Left ventricle myocardium inferior (tissue), 1 donor: ENCODE measurements around the gene ACE2. TPM values are rescaled to one million over a fixed set of nuclear protein-coding genes. Genes with fewer than 3 reads are reported as not detected.
A peak's percentile ranks its signal among the peaks of the same experiment; 100 is the strongest.

Experiments
- DNase-seq: peaks from one replicate; pipeline ENCODE4 v3.0.0-alpha.2; 2020
- H3K27ac ChIP-seq: fragments of 200-600 bp; replicated peaks from 2 replicates; pipeline ENCODE4 v1.8.0; 2021
- H3K27me3 ChIP-seq: fragments of 200-600 bp; 2 replicates; pipeline ENCODE4 v1.8.0; 2021; ENCODE audit warnings: low read depth
- H3K36me3 ChIP-seq: fragments of 200-600 bp; 2 replicates; pipeline ENCODE4 v1.8.0; 2021
- H3K4me1 ChIP-seq: fragments of 200-600 bp; 2 replicates; pipeline ENCODE4 v1.8.0; 2021
- H3K4me3 ChIP-seq: fragments of 200-600 bp; 2 replicates; pipeline ENCODE4 v1.8.0; 2021; ENCODE audit warnings: mild to moderate bottlenecking, moderate library complexity
- H3K9me3 ChIP-seq: fragments of 200-600 bp; replicated peaks from 2 replicates; pipeline ENCODE4 v1.8.0; 2021
- intact Hi-C: fragments of 100-400 bp; cut with micrococcal nuclease; formaldehyde crosslinking; loops from one replicate; pipeline ENCODE4 v1.11.0; 2022
- total RNA-seq: library from RNA; stranded (reverse); fragmentation: NEBNext Ultra II Directional; extraction: Animal tissue kit (Norgen Biotek cat#: 25700); gene quantifications from one replicate; pipeline ENCODE4 v1.2.1, GENCODE V29; 2021
- TF ChIP-seq, protein P1 (sequence below): fragments of 200-600 bp; IDR thresholded peaks from 2 replicates; pipeline ENCODE4 v1.8.0; 2021; ENCODE audit warnings: antibody characterized with exemption, mild to moderate bottlenecking, borderline replicate concordance
- donor health status: DM: no; HTN: yes; CAD: no; lungs with severe emphysema.

The ACE2 gene
- total RNA-seq, 1 donor from 2014 or later: 14.0 TPM

DNA sequence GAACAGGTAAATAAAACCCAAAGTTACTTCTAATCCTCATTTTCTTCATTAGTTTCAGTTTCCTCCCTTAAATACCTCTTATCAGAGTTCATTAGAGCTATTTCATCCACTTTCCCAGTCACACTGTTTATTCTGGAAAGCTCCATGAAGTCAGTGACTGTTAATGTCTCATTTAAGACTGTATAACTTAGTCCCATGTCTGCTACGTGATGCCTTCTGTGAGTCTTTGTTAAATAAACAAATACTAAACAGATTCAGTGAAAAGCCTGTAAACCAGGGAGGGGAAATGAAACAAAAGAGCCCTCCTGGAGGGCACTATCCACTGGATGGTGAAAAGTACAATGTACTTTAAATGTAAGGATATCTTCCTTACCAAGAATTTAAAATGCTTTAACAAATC, 24.7 kb downstream of the ACE2 start:
- intact Hi-C loops: no loop called here
- no peak for DNase-seq
- Histone ChIP-seq H3K4me3 (no peak overlapping the region), H3K27ac (no peak overlapping the region), H3K36me3 (no peaks in the 10 kb centered on the region), H3K27me3 (no peaks in the 10 kb centered on the region), H3K4me1 (peaks cover 14% of the 10 kb centered on the region), H3K9me3 (no peaks in the 10 kb centered on the region)
- TF ChIP-seq, protein P1, sequence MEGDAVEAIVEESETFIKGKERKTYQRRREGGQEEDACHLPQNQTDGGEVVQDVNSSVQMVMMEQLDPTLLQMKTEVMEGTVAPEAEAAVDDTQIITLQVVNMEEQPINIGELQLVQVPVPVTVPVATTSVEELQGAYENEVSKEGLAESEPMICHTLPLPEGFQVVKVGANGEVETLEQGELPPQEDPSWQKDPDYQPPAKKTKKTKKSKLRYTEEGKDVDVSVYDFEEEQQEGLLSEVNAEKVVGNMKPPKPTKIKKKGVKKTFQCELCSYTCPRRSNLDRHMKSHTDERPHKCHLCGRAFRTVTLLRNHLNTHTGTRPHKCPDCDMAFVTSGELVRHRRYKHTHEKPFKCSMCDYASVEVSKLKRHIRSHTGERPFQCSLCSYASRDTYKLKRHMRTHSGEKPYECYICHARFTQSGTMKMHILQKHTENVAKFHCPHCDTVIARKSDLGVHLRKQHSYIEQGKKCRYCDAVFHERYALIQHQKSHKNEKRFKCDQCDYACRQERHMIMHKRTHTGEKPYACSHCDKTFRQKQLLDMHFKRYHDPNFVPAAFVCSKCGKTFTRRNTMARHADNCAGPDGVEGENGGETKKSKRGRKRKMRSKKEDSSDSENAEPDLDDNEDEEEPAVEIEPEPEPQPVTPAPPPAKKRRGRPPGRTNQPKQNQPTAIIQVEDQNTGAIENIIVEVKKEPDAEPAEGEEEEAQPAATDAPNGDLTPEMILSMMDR: no peak

DNA sequence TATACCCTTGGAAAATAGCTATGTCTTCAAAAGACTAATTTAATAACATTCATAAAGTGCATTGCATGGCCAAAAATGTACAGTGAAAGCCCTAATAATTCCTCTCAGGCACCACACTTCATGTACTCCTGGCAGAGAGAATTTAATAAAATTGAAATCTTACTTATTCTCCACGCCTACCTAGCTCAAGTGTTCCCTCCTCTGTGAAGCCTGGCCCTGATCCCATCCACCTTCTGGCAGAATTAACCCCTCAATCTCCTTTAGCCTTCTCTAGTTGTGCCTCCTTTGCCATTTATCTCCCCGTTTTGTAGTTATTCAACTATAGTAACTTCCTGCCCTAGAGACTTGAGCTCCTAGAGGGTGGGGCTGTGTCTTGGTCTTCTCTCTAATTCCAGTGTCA, 26.7 kb downstream of the ACE2 start:
- Histone ChIP-seq H3K9me3 (no peaks in the 10 kb centered on the region), H3K27ac (no peak overlapping the region), H3K36me3 (no peaks in the 10 kb centered on the region), H3K4me3 (no peak overlapping the region), H3K27me3 (no peaks in the 10 kb centered on the region), H3K4me1 (no peaks in the 10 kb centered on the region)
- DNase-seq: no peak
- TF ChIP-seq, protein P1: no peak
- intact Hi-C loops: no loop called here

DNA sequence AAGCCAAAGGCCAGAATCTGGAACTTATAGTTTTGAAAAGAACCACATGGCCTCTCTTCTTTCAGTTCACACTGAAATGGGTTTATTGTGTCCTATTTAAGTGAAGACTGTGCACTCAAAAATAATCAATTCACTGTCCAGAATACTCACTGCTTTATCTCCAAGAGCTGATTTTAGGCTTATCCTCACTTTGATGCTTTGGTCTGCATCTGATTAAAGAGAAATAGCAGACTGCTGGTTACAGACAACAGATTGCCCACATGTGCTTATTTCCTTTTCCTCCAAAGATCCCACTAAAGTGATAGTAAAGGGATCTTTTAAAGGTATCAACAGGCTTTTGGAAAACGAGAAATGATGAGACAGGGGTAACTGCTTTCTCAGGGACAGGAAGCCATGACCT, 30.6 kb downstream of the ACE2 start:
- Histone ChIP-seq H3K9me3 (no peaks in the 10 kb centered on the region), H3K27me3 (no peaks in the 10 kb centered on the region), H3K4me1 (peaks cover under 1% of the 10 kb centered on the region), H3K4me3 (no peak overlapping the region), H3K36me3 (no peaks in the 10 kb centered on the region), H3K27ac (no peak overlapping the region)
- DNase-seq: no peak
- TF ChIP-seq, protein P1: no peak
- intact Hi-C loops: no loop called here

DNA sequence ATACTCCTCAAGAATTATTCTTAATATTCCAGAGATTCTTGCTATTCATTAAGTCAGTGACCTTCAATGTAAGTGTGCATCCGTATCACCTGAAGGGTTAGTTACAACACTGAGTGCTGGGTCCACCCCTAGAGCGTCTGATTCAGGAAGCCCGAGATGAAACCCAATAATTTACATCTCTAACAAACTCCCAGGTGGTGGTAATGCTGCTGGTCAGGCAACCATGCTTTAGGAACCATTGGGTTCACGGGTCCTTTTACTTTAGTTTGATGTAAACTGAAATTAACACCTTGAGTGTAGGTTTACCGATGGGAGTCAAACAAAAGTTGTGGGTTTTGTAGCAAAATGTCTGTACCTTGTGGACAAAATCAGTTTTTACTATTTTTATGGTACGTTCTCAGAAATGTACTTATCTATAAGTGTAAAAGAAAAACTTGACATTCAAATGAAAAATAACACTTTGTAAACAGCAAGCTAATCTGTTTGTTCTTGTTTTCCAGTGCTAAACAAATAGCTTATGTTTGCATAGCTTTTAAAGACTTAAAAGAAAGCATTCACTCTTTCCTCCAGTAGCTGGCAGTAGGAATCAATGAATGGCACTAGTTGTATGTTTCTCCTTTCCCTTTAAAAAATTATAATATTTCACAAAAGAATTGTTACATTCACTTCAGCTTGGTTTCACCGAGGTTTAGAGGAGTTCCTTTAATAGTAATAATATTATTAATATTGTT, 32.7 kb downstream of the ACE2 start:
- Histone ChIP-seq H3K4me3 (no peak overlapping the region), H3K27me3 (no peaks in the 10 kb centered on the region), H3K27ac (no peak overlapping the region), H3K9me3 (no peaks in the 10 kb centered on the region), H3K4me1 (peaks cover 4% of the 10 kb centered on the region), H3K36me3 (no peaks in the 10 kb centered on the region)
- no peak for DNase-seq
- TF ChIP-seq, protein P1: peak; percentile 16
- intact Hi-C loops: loop anchor here (10.0 kb wide), 1 partner anchor 73 kb away; the partner anchor contains the start of gene PIR

DNA sequence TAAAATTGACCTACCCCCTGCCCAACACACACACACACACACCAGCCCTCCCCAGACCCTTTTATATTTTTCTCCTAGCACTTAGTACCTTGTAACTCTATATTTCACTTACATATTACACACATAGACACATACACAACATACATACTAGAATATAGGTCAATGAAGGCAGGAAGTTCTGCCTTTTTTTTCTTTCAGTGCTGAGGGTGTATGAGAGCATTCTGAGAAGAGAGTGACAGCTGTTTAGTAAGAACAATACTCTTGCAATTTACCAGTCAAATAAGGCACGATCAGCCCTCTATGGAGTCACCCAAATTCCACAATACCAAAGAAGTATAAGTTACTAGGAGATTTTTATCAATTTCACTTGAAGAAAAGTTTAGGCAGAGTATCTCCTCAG, 33.5 kb downstream of the ACE2 start:
- H3K4me3 ChIP-seq: no peak overlapping the region
- DNase-seq: no peak
- no peaks in the 10 kb centered on the region for H3K9me3 ChIP-seq
- H3K36me3 ChIP-seq: no peaks in the 10 kb centered on the region
- intact Hi-C loops: loop anchor here (10.0 kb wide), 1 partner anchor 72 kb away; the partner anchor contains the start of gene PIR
- H3K27me3 ChIP-seq: no peaks in the 10 kb centered on the region
- peaks cover 4% of the 10 kb centered on the region for H3K4me1 ChIP-seq
- TF ChIP-seq, protein P1: no peak
- no peak overlapping the region for H3K27ac ChIP-seq
